ENCODE data around the gene ROBO3.

ROBO3 gene

GRCh38 chr11:124865181-124865901 lies at the start of gene ROBO3:
TSS of gene ROBO3 (plus strand) at chr11:124865432. CDS start at chr11:124865578, 146 bp downstream.
- no peak for DNase-seq

- DNase-seq: no peak
These were observed 48.2 kb upstream of the ROBO3 start for GRCh38 chr11:124817036-124817435.

GRCh38 chr11:124821995-124822730 lies 43.1 kb upstream of the ROBO3 start:
- no peak for DNase-seq

GRCh38 chr11:124823512-124824376 lies 41.5 kb upstream of the ROBO3 start:
- no peak for DNase-seq

- no peak for DNase-seq
These were observed 39.4 kb upstream of the ROBO3 start for GRCh38 chr11:124825876-124826275.

- no peak for DNase-seq
These were observed 35.2 kb upstream of the ROBO3 start for GRCh38 chr11:124829986-124830385.

- DNase-seq: no peak
These were observed 34.5 kb upstream of the ROBO3 start for GRCh38 chr11:124830749-124831148.

- no peak for DNase-seq
These were observed 33.3 kb upstream of the ROBO3 start for GRCh38 chr11:124831897-124832296.

GRCh38 chr11:124832571-124832970 lies 32.7 kb upstream of the ROBO3 start:
- DNase-seq: no peak

GRCh38 chr11:124834526-124835180 lies 30.6 kb upstream of the ROBO3 start:
- no peak for DNase-seq

GRCh38 chr11:124835918-124836317 lies 29.3 kb upstream of the ROBO3 start:
- DNase-seq: no peak

GRCh38 chr11:124837491-124837856 lies 27.8 kb upstream of the ROBO3 start:
- peak; percentile 24 for DNase-seq

- no peak for DNase-seq
These were observed 26.5 kb upstream of the ROBO3 start for GRCh38 chr11:124838805-124839127.

GRCh38 chr11:124839128-124839971 lies 25.9 kb upstream of the ROBO3 start:
- no peak for DNase-seq

GRCh38 chr11:124839972-124840621 lies 25.1 kb upstream of the ROBO3 start:
- no peak for DNase-seq

- DNase-seq: no peak
These were observed 24.6 kb upstream of the ROBO3 start for GRCh38 chr11:124840666-124841065.

GRCh38 chr11:124841201-124841600 lies 24.0 kb upstream of the ROBO3 start:
- no peak for DNase-seq

- no peak for DNase-seq
These were observed 23.4 kb upstream of the ROBO3 start for GRCh38 chr11:124841840-124842239.

GRCh38 chr11:124842305-124842704 lies 22.9 kb upstream of the ROBO3 start:
- DNase-seq: no peak

- DNase-seq: no peak
These were observed 21.7 kb upstream of the ROBO3 start for GRCh38 chr11:124843616-124843910.

- DNase-seq: no peak
These were observed 20.6 kb upstream of the ROBO3 start for GRCh38 chr11:124844664-124845079.
